GM19099 (cell line): ENCODE measurements around the gene MAML3.

Source experiments
- POLR2A ChIP-seq: IDR thresholded peaks from 3 replicates; pipeline ENCODE4 v1.6.1; 2011; ENCODE audit warnings: low read depth; ENCODE audit not compliant: insufficient read length; ENCODE audit errors: extremely low read depth

MAML3 gene

GRCh38 chr4:139901531-139902320 lies 252.3 kb downstream of the MAML3 start:
- TF ChIP-seq POLR2A: no peak

- TF ChIP-seq POLR2A: no peak
Observed at GRCh38 chr4:139900964-139901376, 253.0 kb downstream of the MAML3 start.

- no peak for TF ChIP-seq POLR2A
Observed at GRCh38 chr4:139899346-139899745, 254.6 kb downstream of the MAML3 start.

GRCh38 chr4:139898293-139898692 lies 255.7 kb downstream of the MAML3 start:
- no peak for TF ChIP-seq POLR2A

GRCh38 chr4:139896091-139896604 lies 257.8 kb downstream of the MAML3 start:
- no peak for TF ChIP-seq POLR2A

GRCh38 chr4:139893801-139894200 lies 260.2 kb downstream of the MAML3 start:
- no peak for TF ChIP-seq POLR2A

GRCh38 chr4:139892973-139893736 lies 260.8 kb downstream of the MAML3 start:
- TF ChIP-seq POLR2A: no peak

GRCh38 chr4:139890816-139891215 lies 263.2 kb downstream of the MAML3 start:
- no peak for TF ChIP-seq POLR2A

- no peak for TF ChIP-seq POLR2A
Observed at GRCh38 chr4:139889901-139890300, 264.1 kb downstream of the MAML3 start.

GRCh38 chr4:139889264-139889663 lies 264.7 kb downstream of the MAML3 start:
- TF ChIP-seq POLR2A: no peak

- no peak for TF ChIP-seq POLR2A
Observed at GRCh38 chr4:139887962-139888735, 265.8 kb downstream of the MAML3 start.

- no peak for TF ChIP-seq POLR2A
Observed at GRCh38 chr4:139887376-139887802, 266.6 kb downstream of the MAML3 start.

GRCh38 chr4:139886798-139887197 lies 267.2 kb downstream of the MAML3 start:
- no peak for TF ChIP-seq POLR2A

GRCh38 chr4:139884438-139884837 lies 269.5 kb downstream of the MAML3 start:
- TF ChIP-seq POLR2A: no peak

- TF ChIP-seq POLR2A: no peak
Observed at GRCh38 chr4:139880841-139881240, 273.1 kb downstream of the MAML3 start.
